Activated CD8-positive, alpha-beta T cell treated with anti-CD3 and anti-CD28 coated beads, Interleukin-2, amount 10 ng/mL, durations not matched to agents 7 days and 5 days (primary cell): ENCODE results near the gene IGFLR1. TPM values are rescaled to one million over a fixed set of nuclear protein-coding genes. Genes with fewer than 3 reads are reported as not detected.

ENCODE experiments used
- ATAC-seq: fragments of 150-1000 bp; cut with Tn5 transposase; one replicate; pipeline ENCODE4 v1.10.0; 2021; ENCODE audit warnings: moderate library complexity
- CTCF ChIA-PET: fragments of 350-600 bp; sonication (Branson Sonifier 250); formaldehyde crosslinking; loops from one replicate; lab custom pipeline; 2021; ENCODE audit warnings: antibody characterized with exemption; lab: Charles Lee
- POLR2A ChIA-PET: fragments of 350-600 bp; sonication (Branson Sonifier 250); formaldehyde crosslinking; loops from one replicate; lab custom pipeline; 2021; ENCODE audit warnings: antibody characterized with exemption; lab: Charles Lee
- DNase-seq: peaks from one replicate; pipeline ENCODE4 v3.0.0-alpha.2; 2020
- H3K27ac Mint-ChIP-seq: one replicate; pipeline ENCODE4 v1.8.0; 2021; ENCODE audit warnings: mild to moderate bottlenecking, mixed read lengths
- H3K27me3 Mint-ChIP-seq: one replicate; pipeline ENCODE4 v1.8.0; 2021; ENCODE audit warnings: low read depth, mixed read lengths
- H3K36me3 Mint-ChIP-seq: one replicate; pipeline ENCODE4 v1.8.0; 2021; ENCODE audit warnings: low read depth, mixed read lengths
- H3K4me1 Mint-ChIP-seq: one replicate; pipeline ENCODE4 v1.8.0; 2021; ENCODE audit warnings: low read depth, mixed read lengths
- H3K4me3 Mint-ChIP-seq: one replicate; pipeline ENCODE4 v1.8.0; 2021; ENCODE audit warnings: mild to moderate bottlenecking, mixed read lengths
- H3K9me3 Mint-ChIP-seq: one replicate; pipeline ENCODE4 v1.8.0; 2022; ENCODE audit warnings: mixed read lengths; ENCODE audit not compliant: insufficient read depth
- total RNA-seq, 2 experiments: library from RNA; stranded (reverse); gene quantifications; one replicate each; pipeline ENCODE4 v1.2.3, GENCODE V29; 2021

Gene IGFLR1
- total RNA-seq, 2 experiments from 2014 or later = 29.9 to 37.1 TPM

DNA sequence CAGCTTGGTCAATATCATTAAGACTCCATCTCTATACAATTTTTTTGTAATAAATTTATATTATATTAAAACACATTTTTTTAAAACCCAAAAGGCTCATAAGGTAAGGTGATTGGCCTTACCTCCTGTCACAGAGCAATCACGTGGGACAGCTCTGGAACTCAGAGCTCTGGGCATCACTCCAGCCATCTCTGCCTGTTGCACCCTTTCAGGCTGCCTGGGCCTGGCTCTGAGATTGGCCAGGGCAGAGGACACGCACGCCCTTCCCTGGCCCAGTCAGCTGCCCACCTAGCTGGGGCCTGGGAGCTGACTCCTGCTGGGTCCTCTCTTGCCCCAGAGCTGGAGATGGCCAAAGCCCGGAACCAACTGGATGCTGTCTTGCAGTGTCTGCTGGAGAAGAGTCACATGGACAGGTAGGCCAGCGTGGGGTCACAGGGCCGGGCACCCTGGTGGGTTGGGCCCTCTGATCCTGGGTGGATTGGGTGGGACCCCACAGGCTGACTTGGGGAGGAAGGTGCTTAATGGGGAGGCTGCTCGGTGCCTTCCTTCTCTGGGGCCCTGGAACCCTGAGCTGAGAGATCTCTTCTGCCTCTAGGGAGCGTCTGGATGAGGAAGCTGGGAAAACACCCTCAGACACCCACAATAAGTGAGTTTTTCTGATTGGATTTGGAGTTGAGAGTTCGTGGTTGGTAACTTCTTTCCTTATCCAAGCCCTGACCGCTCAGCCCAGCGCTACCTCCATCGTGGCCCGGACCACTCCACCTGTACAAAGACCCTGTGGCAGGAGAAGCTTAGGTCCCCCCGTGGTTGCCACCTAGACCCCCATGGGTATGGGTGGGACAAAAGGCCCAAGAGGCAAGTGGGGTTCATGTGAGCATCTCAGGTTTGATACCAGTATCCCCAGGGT is 9.8 kb upstream of the IGFLR1 start:
- peaks cover 42% of the 10 kb centered on the region for H3K4me1 Mint-ChIP-seq
- H3K27ac Mint-ChIP-seq = no peak overlapping the region
- ChIA-PET POLR2A (interaction anchor here (0.6 kb wide), 1 partner anchor 11 kb away, joined by 4 read pairs; no protein-coding TSS in a partner anchor), CTCF (interaction anchor here (1.3 kb wide), 1 partner anchor 67 kb away, joined by 3 read pairs; no protein-coding TSS in a partner anchor)
- H3K9me3 Mint-ChIP-seq = no peaks in the 10 kb centered on the region
- H3K4me3 Mint-ChIP-seq = no peak overlapping the region
- DNase-seq = no peak
- ATAC-seq = no peak
- no peaks in the 10 kb centered on the region for H3K27me3 Mint-ChIP-seq
- peaks cover 13% of the 10 kb centered on the region for H3K36me3 Mint-ChIP-seq

DNA sequence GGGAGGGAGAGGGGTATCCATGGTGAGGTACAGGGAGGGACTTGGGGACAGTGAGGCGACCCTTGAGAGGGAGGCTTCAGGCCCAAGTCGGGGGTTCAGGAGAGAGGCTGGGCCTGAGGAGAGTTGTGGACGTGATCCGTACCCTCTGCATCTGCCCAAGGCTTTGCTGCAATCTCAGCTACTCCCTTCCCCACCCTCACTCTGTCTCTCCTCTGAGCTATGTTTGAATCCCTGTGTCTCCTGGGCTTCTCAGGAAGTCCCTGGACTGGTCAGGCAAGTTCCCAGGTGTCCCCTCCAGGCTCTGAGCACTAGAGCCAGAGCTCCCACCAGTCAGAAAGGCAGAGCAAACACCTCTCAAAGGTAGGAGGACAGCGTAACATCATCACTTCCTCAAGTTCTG is 7.9 kb upstream of the IGFLR1 start:
- Mint-ChIP-seq H3K4me1 (peaks cover 47% of the 10 kb centered on the region), H3K36me3 (peaks cover 11% of the 10 kb centered on the region), H3K27me3 (no peaks in the 10 kb centered on the region), H3K27ac (no peak overlapping the region), H3K9me3 (no peaks in the 10 kb centered on the region), H3K4me3 (peak overlapping the region; percentile 30)
- no peak for ATAC-seq
- ChIA-PET POLR2A (interaction anchor here (0.7 kb wide), 1 partner anchor 102 kb away, joined by 3 read pairs; the partner anchor contains the start of gene COX6B1), CTCF (no interaction called here)
- no peak for DNase-seq

DNA sequence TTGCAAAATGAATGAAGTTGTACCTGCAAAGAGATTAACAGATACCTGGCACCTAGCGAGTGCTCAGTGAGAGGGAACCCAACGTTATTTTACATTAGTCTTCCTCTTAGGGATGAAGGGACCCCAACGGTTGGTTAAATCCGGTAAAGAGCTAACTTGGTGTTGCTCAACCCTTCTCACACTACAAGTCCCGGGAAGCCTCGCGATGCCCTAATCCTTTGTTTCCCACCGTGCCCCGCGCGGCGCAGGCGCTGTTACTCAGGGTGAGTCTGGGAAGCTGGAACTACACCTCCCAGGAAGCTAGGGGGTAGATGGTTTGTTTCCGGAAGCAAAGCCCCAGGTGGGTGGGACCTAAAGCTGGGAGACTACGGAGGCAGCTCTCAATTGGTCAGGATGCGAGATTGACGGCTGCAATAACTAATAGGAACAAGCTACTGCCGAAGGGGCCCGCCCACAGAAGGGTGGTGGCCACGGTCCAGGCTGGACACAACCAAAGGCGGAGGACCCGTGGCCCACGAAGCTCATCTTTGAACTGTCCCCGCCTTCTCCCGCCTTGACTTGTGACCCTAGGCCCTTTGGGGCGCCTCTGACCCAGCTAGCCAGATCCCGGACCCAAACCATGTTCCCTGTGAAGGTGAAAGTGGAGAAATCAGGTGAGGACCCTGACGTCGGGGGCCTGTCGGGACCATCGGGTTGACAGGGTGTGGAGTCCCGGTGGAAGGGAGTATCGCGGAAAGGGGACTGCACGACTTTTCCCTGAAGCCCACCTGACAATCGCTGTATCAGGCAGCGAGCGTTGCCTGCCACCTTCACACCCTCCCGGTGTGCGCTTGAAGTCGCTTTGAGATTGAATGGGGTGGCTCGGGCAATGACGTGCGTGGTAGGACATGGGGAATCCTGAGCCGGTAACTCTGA is 6.1 kb upstream of the IGFLR1 start, which contains the start of gene LIN37:
Gene LIN37 (plus strand): TSS at position 471 of the 915 bp plus-strand sequence. CDS start 149 bp downstream, at position 620.
- Mint-ChIP-seq H3K4me1 (peaks cover 54% of the 10 kb centered on the region), H3K27me3 (no peaks in the 10 kb centered on the region), H3K36me3 (peaks cover 9% of the 10 kb centered on the region), H3K4me3 (peak within 1 kb of the TSS; percentile 99), H3K27ac (peak within 1 kb of the TSS; percentile 96), H3K9me3 (no peaks in the 10 kb centered on the region)
- ChIA-PET POLR2A (interaction anchor here (0.8 to 1.6 kb wide), 6 partner anchors 9 to 183 kb away, joined by 3 to 6 read pairs (median 5); partner anchors contain the start of genes HSPB6 and KMT2B), CTCF (interaction anchor here (0.6 to 1.4 kb wide), 11 partner anchors 11 to 183 kb away, joined by 3 to 7 read pairs (median 4); no protein-coding TSS in a partner anchor)
- DNase-seq (peak; percentile 100), ATAC-seq (peak; percentile 79)

DNA sequence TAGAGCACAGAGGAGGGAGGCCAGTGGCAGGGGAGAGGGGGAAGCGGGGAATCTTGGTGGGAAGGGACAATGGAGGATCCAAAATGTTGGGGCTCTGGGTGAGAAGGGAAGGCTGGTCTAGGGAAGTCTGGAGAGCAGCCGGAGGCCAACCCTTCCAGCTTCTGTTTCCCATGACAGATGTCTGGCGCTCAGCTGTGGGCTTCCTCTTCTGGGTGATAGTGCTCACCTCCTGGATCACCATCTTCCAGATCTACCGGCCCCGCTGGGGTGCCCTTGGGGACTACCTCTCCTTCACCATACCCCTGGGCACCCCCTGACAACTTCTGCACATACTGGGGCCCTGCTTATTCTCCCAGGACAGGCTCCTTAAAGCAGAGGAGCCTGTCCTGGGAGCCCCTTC is 4.3 kb upstream of the IGFLR1 start:
- H3K27ac Mint-ChIP-seq = peak overlapping the region; percentile 99
- CTCF ChIA-PET = no interaction called here
- H3K9me3 Mint-ChIP-seq = no peaks in the 10 kb centered on the region
- no peak for ATAC-seq
- POLR2A ChIA-PET = interaction anchor here (1.4 to 1.8 kb wide), 2 partner anchors 29 to 35 kb away, joined by 3 to 8 read pairs; partner anchors contain the start of gene KMT2B
- peaks cover 68% of the 10 kb centered on the region for H3K4me1 Mint-ChIP-seq
- no peaks in the 10 kb centered on the region for H3K27me3 Mint-ChIP-seq
- H3K4me3 Mint-ChIP-seq = peak overlapping the region; percentile 93
- DNase-seq = no peak
- H3K36me3 Mint-ChIP-seq = peaks cover 18% of the 10 kb centered on the region

DNA sequence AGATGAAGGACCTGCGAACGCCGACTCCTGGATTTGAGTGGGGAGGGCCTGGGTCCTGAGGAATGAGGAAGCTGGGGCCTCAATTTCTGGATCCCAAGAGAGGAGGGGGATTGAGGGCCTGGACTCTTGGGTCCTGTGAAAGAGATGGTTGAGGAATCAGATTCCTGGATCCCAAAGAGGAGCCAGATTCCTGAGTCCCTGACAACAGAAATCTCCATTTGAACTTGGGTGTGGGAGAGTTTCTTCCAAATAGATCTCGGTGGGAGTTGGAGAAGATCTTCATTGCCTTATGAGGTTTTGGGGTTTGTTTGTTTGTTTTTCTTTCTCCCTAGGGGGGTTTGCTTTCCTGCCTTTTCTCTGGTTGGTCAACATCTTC is 3.8 kb upstream of the IGFLR1 start:
- DNase-seq (no peak), ATAC-seq (no peak)
- H3K27ac Mint-ChIP-seq = peak overlapping the region; percentile 99
- peaks cover 18% of the 10 kb centered on the region for H3K36me3 Mint-ChIP-seq
- no peaks in the 10 kb centered on the region for H3K9me3 Mint-ChIP-seq
- peak overlapping the region; percentile 93 for H3K4me3 Mint-ChIP-seq
- no peaks in the 10 kb centered on the region for H3K27me3 Mint-ChIP-seq
- ChIA-PET POLR2A (interaction anchor here (0.8 to 1.9 kb wide), 4 partner anchors 27 to 40 kb away, joined by 3 to 8 read pairs (median 5); partner anchors contain the start of gene KMT2B), CTCF (interaction anchor here (1.3 to 1.9 kb wide), 5 partner anchors 10 to 197 kb away, joined by 3 to 6 read pairs (median 5); no protein-coding TSS in a partner anchor)
- peaks cover 68% of the 10 kb centered on the region for H3K4me1 Mint-ChIP-seq

DNA sequence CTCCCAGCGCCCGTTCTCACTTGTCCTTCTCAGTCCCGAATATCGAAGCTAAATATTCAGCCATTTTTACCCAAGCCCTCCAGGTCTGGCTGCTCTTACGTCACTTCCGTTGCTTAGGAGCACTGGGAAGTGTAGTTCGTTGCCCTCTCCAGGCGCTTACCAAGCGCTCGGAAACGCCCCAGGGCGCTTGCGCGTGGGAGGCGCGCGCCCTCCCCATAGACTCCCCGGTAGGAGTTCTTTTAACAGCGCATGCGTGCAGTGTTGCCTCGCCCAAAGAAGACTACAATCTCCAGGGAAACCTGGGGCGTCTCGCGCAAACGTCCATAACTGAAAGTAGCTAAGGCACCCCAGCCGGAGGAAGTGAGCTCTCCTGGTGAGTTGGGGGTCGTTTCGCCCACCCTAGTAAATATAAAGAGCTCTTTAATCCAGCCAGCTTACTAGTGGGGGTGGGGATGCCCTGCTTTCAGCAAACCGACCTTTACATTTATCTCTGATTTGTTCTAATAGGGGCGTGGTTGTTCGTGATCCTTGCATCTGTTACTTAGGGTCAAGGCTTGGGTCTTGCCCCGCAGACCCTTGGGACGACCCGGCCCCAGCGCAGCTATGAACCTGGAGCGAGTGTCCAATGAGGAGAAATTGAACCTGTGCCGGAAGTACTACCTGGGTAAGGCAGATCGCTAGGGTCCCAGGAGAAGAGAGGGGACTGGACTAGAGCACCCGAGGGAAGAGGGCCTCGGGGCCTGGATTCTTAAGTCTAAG is 3.3 kb upstream of the IGFLR1 start, which contains the start of the genes PSENEN and U2AF1L4:
Gene PSENEN (plus strand): TSS at position 324 of the 759 bp plus-strand sequence. CDS start 280 bp downstream, at position 604.
Gene U2AF1L4 (minus strand): TSS at position 91 of the 759 bp plus-strand sequence. CDS start 27 bp downstream, at position 64.
- POLR2A ChIA-PET = interaction anchor here (0.7 to 1.9 kb wide), 9 partner anchors 12 to 133 kb away, joined by 3 to 8 read pairs (median 4); partner anchors contain the start of genes HAUS5, HSPB6 and KMT2B
- no peaks in the 10 kb centered on the region for H3K9me3 Mint-ChIP-seq
- H3K36me3 Mint-ChIP-seq = peaks cover 18% of the 10 kb centered on the region
- ATAC-seq (peak; percentile 56), DNase-seq (peak; percentile 98)
- CTCF ChIA-PET = interaction anchor here (1.2 to 1.9 kb wide), 8 partner anchors 10 to 196 kb away, joined by 3 to 8 read pairs (median 5); partner anchors contain the start of gene KMT2B
- no peaks in the 10 kb centered on the region for H3K27me3 Mint-ChIP-seq
- H3K4me1 Mint-ChIP-seq = peaks cover 70% of the 10 kb centered on the region
- H3K27ac Mint-ChIP-seq = peak within 1 kb of the TSS; percentile 99
- peak within 1 kb of the TSS; percentile 93 for H3K4me3 Mint-ChIP-seq

DNA sequence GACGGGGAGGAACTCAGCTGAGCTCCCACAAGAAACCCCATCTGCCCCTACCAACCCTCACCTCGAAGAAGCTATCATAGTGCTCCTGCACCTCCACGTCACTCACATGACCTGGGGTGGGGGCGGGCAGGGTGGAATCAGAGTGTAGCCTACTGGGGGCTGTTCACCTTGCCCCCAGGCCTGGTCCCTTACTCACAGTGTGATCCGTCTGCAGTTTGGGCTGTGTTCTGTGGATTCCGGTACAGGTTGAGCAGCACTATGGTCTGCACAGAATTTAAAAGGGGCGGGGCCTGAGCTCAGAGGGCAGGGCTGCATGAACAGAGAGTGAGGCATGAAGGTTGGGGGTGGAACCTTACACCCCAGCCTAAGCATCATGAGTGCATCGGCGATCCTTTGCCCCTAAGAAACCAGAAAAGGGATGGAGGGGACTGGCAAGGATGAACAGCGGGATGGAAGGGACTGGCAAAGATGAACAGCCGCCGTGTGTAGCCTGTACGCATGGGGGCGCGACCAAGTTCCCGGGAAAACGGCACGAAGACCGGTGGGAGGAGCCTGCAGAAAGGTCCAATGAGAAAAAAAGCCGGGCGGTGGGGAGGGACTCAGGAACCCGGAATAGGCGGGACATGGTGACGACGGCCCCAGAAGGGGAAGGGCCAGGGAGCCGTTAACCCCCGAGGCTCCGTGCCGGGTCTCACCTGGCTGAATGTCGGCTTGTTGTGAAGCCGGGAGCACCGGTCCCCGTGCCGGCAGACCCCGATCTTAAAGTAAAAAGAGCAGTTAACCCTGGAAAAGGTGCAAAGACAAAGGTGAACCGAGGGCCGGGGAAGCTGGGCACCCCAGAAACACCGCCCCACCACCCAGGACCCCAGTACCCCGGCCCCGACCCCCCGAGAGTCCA is 2.4 kb upstream of the IGFLR1 start:
- Mint-ChIP-seq H3K9me3 (no peaks in the 10 kb centered on the region), H3K4me1 (peaks cover 65% of the 10 kb centered on the region), H3K36me3 (peaks cover 18% of the 10 kb centered on the region), H3K4me3 (peak overlapping the region; percentile 93), H3K27me3 (no peaks in the 10 kb centered on the region), H3K27ac (peak overlapping the region; percentile 99)
- ChIA-PET POLR2A (interaction anchor here (0.6 to 1.9 kb wide), 11 partner anchors 12 to 132 kb away, joined by 3 to 8 read pairs (median 4); partner anchors contain the start of genes HAUS5, HSPB6 and KMT2B), CTCF (interaction anchor here (0.8 to 1.9 kb wide), 12 partner anchors 11 to 195 kb away, joined by 3 to 8 read pairs (median 5); partner anchors contain the start of gene KMT2B)
- peak; percentile 97 for DNase-seq
- peak; percentile 56 for ATAC-seq

DNA sequence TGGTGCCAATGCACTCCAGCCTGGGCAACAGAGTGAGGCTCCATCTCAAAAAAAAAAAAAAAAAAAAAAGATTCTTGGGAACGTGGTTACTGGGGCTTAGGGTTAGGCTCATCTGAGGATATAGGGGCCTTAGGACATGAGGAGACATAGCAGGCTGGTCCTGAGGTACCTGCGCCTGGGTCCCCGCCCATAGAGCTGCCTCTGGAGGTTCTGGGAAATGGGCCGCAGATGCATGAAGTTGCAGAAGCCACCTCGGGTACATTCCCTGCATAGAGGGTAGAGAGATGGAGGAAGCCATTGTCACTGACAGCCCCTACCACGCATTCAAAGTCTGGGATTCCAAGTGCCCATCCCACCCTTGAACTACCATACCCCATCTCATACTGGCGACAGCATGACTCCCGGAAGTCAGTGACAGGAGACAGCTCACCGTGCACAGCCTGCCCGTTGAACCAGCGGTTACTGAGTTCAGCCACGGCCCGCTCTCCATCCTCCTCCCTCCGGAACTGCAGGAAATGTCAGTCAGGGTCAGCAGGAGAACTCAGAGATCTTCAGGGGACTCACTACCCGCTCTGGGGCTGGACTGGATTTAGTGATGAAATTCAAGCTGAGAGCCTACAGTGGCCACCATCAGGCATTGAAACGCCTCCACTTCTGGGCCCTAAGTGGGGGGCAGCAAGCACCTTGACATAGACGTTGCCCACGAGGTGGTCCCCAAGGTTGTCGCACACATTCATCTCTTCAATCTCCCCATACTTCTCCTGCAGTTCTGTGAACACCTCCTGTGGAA is 1.6 kb upstream of the IGFLR1 start:
- ChIA-PET CTCF (interaction anchor here (0.8 to 1.9 kb wide), 10 partner anchors 26 to 187 kb away, joined by 3 to 8 read pairs (median 5); partner anchors contain the start of gene KMT2B), POLR2A (interaction anchor here (0.7 to 4.3 kb wide), 6 partner anchors 13 to 131 kb away, joined by 3 to 14 read pairs (median 5); partner anchors contain the start of genes HSPB6 and KMT2B)
- no peak for ATAC-seq
- Mint-ChIP-seq H3K4me1 (peaks cover 64% of the 10 kb centered on the region), H3K27ac (peak overlapping the region; percentile 99), H3K9me3 (no peaks in the 10 kb centered on the region), H3K36me3 (peaks cover 20% of the 10 kb centered on the region), H3K4me3 (peak overlapping the region; percentile 93), H3K27me3 (no peaks in the 10 kb centered on the region)
- DNase-seq = no peak

DNA sequence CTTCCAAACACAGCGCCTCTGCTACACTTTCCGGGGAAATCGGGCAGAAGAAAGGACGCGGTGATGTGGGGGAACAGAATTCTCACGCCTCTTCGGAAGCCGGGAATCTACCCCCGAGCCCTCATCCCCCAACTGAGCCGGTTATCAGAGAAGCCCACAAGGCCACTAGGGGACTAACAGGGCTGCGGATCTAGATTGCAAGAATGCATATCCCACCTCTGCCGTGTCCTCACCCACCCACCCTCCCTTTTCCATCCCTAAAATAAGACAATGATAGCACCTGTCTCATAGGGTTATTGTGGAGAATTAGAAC is 1.1 kb downstream of the IGFLR1 start:
- ChIA-PET POLR2A (interaction anchor here (0.5 to 4.3 kb wide), 9 partner anchors 10 to 154 kb away, joined by 3 to 14 read pairs (median 4); partner anchors contain the start of gene KMT2B), CTCF (interaction anchor here (0.6 to 1.7 kb wide), 7 partner anchors 18 to 191 kb away, joined by 3 to 10 read pairs (median 7); no protein-coding TSS in a partner anchor)
- Mint-ChIP-seq H3K4me3 (peak overlapping the region; percentile 90), H3K36me3 (peaks cover 37% of the 10 kb centered on the region), H3K4me1 (peaks cover 54% of the 10 kb centered on the region), H3K27me3 (no peaks in the 10 kb centered on the region), H3K27ac (peak overlapping the region; percentile 93), H3K9me3 (no peaks in the 10 kb centered on the region)
- no peak for DNase-seq
- ATAC-seq = no peak
